Measurements from ENCODE around the gene GSTT2B.
A peak's percentile ranks its signal among the peaks of the same experiment; 100 is the strongest.
"Not testable (repeated sequence)": the region's sequence is repeated elsewhere in the genome, so short reads cannot be mapped to it uniquely, and the experiment has no call there.

GSTT2B gene

DNA sequence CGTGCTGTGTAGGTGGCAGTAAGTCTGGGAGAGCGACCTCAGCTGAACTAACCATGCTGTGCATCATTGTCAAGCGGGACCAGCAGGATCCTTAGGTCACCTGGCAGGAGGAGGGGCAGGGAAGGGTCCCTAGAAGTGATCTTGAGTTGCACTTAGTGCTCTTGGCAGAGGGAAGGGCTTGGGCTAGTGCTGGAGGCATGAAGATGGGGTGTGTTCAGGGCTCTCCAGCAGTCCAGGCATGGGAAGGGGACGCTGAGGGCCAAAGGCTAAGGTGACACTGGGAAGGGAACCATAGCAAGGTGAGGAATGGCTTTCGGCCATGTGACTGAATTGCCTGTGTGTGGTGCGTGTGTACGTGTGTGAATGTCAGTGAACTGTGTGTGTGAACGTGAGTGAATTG lies 25.1 kb upstream of the GSTT2B start:
- not testable (repeated sequence) for DNase-seq (ENCODE audit: low read depth in 1 of 2, low spot score in 1 of 2)

DNA sequence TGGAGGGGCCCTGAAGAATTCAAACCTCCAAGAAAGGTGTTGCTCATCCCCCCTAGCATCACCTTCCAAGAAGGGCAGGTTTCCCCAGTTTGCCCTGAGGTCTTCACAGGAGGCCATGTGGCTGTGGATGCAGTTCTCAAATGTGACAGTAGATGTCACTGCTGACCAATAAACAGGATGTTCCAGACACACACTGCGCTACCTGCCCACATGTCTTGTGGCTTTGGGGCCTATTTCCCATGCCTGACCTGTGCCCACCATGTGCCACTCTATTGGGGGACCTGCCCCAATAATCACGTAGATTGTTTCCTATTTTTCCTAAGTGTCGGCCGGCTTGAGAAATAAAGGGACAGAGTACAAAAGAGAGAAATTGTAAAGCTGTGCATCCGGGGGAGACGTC lies 23.4 kb upstream of the GSTT2B start:
- peak in 1 of 2 donors; percentile 37 for DNase-seq (ENCODE audit: low read depth in 1 of 2, low spot score in 1 of 2)

DNA sequence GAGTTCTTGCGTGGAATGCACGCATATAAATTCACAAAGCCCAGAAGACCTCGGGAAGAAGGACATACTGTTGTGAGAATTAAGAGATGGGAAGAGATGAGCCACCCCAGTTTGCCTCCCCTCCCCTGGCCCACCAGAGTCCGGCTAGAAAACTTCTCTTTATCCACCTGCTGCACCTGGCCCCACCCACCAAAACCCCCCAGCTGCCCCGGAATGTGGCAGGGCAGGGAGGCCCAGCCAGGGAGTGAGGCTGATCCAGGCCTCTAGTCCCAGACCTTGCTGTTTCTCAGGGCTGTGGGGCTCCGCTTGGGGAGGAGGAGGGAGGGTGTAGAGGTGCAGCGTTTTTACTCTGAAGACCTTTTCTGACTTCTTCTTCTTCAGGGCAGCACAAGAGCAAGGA lies 19.6 kb upstream of the GSTT2B start:
- not testable (repeated sequence) for DNase-seq (ENCODE audit: low read depth in 1 of 2, low spot score in 1 of 2)

DNA sequence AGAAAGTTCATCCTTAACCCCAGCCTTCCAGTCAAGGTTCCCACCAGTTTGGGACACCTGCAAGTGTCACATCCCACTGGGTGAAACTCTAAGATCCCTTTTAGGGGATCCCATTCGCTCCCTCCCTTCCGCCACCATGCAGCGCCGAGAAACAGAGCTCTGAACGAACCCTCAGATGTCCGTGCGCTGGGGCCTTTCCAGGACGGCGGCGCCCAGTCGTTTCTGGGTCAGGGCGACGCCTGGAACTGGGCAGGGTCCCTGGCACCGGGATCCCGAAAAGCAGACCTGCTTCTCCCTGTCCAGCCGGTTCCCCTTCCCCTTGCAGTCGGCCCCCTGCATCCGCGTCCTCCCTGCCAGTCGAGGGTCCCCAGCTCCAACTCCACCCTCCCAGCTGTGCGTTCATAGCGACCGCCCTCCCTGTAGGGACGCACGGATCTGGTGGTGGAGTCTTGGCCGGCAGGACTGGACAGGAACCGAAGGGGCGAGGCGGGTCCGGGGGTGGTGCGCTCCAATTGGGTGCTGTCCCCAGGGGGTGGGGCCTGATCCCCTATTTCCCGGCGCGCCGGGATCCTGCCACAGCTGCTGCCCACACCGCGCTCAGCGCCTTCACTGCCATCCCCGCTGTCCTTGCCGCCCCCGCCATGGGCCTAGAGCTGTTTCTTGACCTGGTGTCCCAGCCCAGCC lies 18.7 kb upstream of the GSTT2B start, which contains the start of gene GSTT2:
Gene GSTT2, plus strand, starts transcription at position 578 of the 684 bp plus-strand sequence.
- not testable (repeated sequence) for DNase-seq (ENCODE audit: low read depth in 1 of 2, low spot score in 1 of 2)

DNA sequence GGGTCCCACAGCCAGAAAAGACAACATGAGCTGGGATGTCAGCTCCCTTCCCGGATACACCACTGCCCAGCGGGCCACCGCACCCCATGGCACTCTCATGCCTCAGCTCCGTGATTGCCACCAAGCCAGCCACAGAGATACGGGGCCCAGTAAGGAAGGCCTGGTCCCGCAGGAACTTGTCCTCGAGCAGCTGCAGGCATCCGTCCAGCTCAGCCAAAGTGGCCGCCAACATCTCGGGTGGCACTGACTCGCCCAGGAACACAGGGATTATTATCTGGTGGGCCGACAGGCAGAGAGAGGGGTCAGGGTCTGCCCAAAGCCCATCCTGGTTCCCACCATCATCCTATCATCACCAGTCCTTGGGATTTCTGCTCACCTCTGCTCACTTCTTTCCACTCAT lies 16.3 kb upstream of the GSTT2B start:
- DNase-seq (ENCODE audit: low read depth in 1 of 2, low spot score in 1 of 2), result not testable (repeated sequence)

DNA sequence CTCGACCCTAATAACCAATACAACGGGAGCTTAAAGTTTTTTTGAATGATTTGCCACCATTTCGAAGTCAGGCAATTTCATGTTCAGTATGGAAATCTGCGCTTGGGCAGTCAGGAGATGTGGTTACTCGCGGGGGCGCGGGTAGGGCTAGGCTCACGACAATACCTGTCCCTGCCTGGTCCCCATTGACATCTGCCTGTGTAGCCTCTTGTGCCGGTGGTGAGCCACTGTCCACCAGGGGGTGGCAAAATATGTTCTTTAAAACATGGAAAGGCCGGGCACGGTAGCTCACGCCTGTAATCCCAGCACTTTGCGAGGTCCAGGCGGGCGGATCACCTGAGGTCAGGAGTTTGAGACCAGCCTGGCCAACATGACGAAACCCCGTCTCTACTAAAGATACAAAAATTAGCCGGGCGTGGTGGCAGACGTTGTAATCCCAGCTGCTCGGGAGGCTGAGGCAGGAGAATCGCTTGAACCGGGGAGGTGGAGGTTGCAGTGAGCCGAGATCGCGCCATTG lies 13.9 kb upstream of the GSTT2B start:
- DNase-seq (ENCODE audit: low read depth in 1 of 2, low spot score in 1 of 2), result not testable (repeated sequence)

DNA sequence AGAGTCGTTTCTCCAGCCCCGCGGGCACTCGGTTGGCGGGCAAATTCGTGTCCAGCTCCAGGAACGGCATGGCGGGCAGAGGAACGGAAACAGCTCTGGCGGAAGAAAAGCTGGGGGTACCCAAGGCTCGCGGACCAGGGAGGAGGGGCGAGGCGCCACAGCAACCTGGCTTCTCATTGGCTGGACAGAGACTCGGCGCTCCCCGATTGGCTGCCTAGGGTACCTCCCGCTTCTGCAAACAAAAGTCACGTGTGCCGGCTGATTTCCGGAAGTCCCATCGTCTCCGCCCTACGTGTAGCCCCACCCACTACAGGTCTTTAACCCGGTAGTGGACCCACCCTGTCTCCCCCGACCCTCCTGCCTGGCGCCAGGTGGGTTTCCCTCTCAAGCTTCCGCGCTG lies 13.3 kb upstream of the GSTT2B start, which contains the start of gene DDT:
Gene DDT, minus strand, starts transcription at position 97 of the 400 bp plus-strand sequence. Its CDS starts 27 bp downstream, at position 70.
- not testable (repeated sequence) for DNase-seq (ENCODE audit: low read depth in 1 of 2, low spot score in 1 of 2)

DNA sequence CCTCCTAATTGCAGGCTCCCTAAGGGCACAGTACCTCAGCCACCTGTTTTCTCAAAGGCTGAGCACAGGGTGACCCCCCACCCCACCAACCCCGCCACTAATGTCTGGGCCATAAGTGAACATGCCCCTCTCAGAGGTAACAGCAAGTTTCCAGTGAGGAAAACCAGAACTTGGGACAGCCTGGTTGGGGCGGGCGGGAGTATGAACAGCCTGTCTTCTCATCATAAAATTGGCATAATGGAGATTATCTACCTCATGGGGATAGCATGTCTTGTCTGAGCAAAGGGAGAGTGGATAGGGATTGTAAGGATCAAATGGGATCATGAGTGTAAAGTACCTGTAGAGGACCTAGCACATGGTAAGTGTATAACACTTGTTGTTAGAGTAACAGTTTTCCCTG lies 10.9 kb upstream of the GSTT2B start:
- DNase-seq (ENCODE audit: low read depth in 1 of 2, low spot score in 1 of 2), result not testable (repeated sequence)

DNA sequence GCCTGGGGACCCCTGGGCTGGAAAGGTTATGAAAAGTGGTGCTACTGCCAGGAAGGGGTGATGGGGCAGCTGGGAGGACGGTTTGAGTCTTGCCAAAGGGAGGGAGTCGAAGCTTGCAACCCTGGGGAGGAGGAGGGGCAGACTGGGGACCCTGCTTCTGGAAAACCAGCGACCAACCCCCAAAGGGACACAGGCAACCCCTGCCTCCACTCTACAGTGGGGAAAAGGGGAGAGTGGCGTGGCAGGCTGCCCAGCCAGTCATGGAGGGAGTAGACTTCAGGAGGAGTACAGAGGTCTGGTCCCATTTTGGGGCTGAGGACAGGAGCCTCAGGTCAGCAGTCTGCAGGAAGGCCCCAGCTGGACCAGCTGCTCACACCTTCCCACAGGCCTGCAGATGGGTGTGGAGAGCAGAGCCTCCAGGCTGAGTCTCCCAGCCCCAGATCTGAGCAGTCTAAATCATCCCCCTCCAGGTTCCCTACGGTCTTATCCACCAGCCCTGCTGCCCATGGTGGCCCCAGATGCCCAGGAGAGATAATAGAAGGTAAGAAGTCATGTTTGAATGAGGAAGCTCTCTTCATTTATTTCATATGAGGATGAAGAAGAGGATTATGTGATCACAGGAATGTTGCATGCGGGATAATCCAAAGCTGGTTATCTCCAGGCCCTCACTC lies 10.0 kb upstream of the GSTT2B start:
- no peak for DNase-seq (ENCODE audit: low read depth in 1 of 2, low spot score in 1 of 2)

DNA sequence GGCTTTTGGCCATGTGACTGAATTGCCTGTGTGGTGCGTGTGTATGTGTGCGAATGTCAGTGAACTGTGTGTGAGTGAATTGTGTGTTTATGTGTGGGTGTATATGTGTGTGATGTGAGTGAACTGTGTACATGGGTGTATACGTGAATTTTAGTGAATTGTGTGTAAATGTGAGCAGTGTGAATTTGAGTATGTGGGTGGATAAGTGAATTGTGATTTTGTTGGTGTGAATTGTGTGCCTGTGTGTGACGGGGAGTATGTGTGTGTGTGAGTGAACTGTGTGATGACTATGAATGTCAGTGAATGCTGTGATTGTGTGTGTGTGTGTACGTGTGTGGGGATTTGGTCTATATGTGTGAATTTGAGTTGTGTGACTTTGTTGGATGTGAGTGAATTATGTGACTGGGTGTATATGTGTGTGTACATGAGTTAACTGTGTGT lies 9.2 kb upstream of the GSTT2B start:
- no peak for DNase-seq (ENCODE audit: low read depth in 1 of 2, low spot score in 1 of 2)

DNA sequence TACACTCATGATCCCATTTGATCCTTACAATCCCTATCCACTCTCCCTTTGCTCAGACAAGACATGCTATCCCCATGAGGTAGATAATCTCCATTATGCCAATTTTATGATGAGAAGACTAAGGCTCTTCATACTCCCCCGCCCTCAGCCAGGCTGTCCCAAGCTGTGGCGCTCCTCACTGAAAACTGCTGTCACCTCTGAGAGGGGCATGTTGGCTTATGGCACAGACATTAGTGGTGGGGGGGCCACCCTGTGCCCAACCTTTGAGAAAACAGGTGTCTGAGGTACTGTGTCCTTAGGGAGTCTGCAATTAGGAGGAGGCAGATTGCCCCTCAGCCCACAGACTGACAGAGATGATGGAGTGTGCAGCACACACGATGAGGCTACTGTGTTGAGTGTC lies 8.1 kb upstream of the GSTT2B start:
- no peak for DNase-seq (ENCODE audit: low read depth in 1 of 2, low spot score in 1 of 2)

DNA sequence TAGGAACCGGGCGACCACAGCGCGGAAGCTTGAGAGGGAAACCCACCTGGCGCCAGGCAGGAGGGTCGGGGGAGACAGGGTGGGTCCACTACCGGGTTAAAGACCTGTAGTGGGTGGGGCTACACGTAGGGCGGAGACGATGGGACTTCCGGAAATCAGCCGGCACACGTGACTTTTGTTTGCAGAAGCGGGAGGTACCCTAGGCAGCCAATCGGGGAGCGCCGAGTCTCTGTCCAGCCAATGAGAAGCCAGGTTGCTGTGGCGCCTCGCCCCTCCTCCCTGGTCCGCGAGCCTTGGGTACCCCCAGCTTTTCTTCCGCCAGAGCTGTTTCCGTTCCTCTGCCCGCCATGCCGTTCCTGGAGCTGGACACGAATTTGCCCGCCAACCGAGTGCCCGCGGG lies 5.6 kb upstream of the GSTT2B start, which contains the start of gene DDTL:
Gene DDTL, plus strand, starts transcription at position 321 of the 400 bp plus-strand sequence. Its CDS starts 27 bp downstream, at position 348.
- DNase-seq (ENCODE audit: low read depth in 1 of 2, low spot score in 1 of 2), result not testable (repeated sequence)

DNA sequence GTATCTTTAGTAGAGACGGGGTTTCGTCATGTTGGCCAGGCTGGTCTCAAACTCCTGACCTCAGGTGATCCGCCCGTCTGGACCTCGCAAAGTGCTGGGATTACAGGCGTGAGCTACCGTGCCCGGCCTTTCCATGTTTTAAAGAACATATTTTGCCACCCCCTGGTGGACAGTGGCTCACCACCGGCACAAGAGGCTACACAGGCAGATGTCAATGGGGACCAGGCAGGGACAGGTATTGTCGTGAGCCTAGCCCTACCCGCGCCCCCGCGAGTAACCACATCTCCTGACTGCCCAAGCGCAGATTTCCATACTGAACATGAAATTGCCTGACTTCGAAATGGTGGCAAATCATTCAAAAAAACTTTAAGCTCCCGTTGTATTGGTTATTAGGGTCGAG lies 5.1 kb upstream of the GSTT2B start:
- not testable (repeated sequence) for DNase-seq (ENCODE audit: low read depth in 1 of 2, low spot score in 1 of 2)

DNA sequence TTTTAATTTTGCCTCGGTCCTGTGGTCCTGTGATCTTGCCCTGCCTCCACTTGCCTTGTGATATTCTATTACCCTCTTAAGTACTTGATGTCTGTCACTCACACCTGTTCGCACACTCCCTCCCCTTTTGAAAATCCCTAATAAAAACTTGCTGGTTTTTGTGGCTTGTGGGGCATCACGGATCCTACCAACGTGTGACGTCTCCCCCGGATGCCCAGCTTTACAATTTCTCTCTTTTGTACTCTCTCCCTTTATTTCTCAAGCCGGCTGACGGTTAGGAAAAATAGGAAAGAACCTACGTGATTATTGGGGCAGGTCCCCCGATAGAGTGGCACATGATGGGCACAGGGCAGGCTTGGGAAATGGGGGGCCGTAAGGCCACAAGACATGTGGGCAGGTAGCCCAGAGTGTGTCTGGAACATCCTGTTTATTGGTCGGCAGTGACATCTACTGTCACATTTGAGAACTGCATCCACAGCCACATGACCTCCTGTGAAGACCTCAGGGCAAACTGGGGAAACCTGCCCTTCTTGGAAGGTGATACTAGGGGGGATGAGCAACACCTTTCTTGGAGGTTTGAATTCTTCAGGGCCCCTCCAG lies 4.6 kb downstream of the GSTT2B start:
- peak; percentile 44 to 64 for DNase-seq (ENCODE audit: low read depth in 1 of 2, low spot score in 1 of 2)

DNA sequence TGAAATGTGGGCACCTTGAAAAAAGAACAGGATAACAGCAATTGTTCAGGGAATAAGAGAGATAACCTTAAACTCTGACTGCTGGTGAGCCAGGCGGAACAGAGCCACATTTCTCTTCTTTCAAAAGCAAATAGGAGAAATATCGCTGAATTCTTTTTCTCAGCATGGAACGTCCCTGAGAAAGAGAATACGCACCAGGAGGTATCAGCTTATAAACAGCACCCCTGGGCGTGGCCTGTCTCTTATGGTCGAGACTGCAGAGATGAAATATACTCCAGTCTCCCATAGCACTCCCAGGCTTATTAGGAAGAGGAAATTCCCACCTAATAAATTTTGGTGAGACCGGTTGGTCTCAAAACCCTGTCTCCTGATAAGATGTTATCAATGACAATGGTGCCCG lies 5.1 kb downstream of the GSTT2B start:
- DNase-seq (ENCODE audit: low read depth in 1 of 2, low spot score in 1 of 2), result not testable (repeated sequence)

DNA sequence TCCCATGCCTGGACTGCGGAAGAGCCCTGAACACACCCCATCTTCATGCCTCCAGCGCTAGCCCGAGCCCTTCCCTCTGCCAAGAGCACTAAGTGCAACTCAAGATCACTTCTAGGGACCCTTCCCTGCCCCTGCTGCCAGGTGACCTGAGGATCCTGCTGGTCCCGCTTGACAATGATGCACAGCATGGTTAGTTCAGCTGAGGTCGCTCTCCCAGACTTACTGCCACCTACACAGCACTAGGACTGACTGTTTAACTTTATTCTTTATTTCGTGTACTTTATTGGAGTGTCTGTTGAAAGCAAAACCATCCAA lies 6.0 kb downstream of the GSTT2B start:
- DNase-seq (ENCODE audit: low read depth in 1 of 2, low spot score in 1 of 2), result not testable (repeated sequence)

DNA sequence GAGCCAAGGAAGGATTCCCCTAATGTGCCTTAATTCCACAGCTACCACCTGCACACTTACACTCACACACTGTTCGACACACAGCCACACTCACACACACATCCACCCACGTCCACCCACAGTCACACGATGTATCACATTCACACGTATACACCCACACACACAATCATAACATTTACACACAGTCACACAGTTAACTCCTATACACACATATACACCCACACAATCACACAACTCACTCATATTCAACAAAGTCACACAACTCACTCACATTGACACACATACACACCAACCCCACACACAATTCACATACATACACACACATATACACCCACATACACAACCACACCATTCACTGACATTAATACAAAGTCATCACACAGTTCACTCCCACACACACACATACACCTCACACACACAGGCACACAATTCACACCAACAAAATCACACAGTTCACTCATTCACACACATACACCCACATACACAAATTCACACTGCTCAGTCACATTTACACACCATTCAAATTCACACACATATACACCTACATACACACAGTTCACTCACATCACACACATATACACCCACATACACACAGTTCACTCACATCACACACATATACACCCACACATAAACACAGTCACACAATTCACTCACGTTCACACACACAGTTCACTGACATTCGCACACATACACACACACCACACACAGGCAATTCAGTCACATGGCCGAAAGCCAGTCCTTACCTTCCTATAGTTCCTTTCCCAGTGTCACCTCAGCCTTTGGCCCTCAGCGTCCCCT lies 6.6 kb downstream of the GSTT2B start:
- DNase-seq (ENCODE audit: low read depth in 1 of 2, low spot score in 1 of 2), result not testable (repeated sequence)

DNA sequence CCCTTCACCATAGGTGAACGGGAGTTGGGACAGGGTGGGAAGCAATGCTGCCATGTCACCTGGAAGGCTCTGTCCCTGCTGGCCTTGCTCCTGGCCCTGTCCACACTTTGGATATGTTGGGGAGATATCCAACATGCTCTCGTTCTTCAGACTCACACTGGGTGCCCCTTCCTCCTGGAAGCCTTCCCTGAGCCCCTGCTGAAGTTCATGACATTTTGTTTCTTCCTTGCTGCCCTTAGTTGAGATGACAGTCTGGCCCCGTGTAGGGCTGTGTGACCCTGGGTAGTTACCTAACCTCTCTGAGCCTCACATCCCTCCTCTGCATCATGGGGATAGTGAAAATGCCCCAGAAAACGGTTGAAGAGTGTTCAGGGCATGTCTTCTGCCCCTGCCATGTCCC lies 7.5 kb downstream of the GSTT2B start:
- not testable (repeated sequence) for DNase-seq (ENCODE audit: low read depth in 1 of 2, low spot score in 1 of 2)

DNA sequence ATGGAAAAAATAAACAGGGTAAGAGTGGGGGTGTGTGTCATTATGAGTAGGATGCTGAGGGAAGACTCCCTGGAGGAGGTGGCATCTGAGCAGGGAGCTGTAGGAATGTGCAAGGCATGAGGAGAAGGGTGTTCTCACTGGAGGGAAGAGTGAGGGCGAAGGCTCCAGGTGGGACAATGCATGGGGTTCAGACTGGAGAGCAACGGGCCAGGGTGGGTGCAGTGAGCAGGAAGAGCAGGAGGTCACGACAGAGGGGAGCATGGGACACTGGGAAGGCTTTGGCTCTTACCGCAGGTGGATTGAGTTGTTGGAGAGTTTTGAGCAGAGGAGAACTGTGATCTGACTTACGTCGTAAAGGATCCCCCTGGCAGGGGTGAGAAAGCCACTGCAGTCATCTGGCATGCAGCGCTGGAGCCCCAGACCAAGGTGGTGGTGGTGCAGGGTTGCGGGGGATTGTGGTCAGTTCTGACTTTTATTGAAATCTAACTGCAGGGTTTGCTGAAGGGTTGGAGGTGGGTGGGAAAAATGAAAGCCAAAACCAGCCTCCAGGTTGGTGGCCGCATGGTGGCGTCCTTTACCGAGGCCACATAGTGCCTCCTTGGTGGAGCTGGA lies 8.1 kb downstream of the GSTT2B start:
- DNase-seq (ENCODE audit: low read depth in 1 of 2, low spot score in 1 of 2), result not testable (repeated sequence)

DNA sequence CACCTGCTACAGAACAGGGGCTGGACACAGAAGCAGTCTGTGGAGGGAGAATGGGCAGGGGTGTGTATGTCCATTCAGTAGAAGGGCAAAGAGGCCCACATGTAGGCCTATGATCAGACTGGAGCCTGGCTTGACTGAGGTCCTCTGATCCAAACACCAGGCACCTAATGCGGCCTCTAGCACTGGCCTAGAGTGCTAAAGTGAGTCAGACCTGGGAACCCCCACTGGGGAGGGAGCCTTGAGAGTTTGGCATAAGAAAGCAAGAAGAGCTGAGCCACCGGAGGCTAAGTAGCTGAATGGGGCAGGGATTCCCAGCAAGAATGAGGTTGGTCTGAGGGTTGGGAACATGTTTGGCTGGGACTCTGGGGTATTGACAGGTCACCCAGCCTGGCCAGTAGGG lies 9.6 kb downstream of the GSTT2B start:
- not testable (repeated sequence) for DNase-seq (ENCODE audit: low read depth in 1 of 2, low spot score in 1 of 2)

DNA sequence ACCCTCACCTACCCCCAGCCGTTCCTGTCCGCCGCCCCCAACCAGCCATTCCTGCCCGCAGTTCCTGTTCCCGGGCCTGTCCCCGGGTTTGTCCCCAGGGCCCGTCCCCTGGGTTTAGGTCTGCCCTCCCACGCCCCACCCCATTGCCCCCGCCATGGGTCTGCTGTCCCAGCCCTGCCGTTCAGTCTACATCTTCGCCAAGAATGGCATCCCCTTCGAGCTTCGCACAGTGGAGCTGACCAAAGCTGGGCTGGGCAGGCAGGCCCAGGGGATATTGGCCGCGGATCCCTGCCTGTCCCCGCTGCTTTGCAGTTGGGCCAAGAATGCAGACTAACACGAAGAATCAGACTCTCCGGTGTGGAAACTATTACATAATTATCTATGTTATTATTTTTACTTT lies 11.2 kb downstream of the GSTT2B start:
- not testable (repeated sequence) for DNase-seq (ENCODE audit: low read depth in 1 of 2, low spot score in 1 of 2)

All from activated T-helper 1 cell treated with anti-CD3 and anti-CD28 coated beads, Interleukin-2, amount 50 U/mL, for 16 hours (primary cell).